Lung (tissue), 12 donors: ENCODE results near the gene PHACTR1. TPM values are rescaled to one million over a fixed set of nuclear protein-coding genes. Genes with fewer than 3 reads are reported as not detected.

Source experiments
- ATAC-seq: fragments of 200-7000 bp; cut with Tn5 transposase; one replicate; pipeline ENCODE4 v1.9.1; 2020; ENCODE audit warnings: moderate number of reproducible peaks; ENCODE audit not compliant: insufficient read depth, low FRiP score
- DNase-seq, 3 donors: peaks; one replicate each; pipeline ENCODE4 v3.0.0-alpha.2; 2013 to 2017
- H3K27ac ChIP-seq, 2 donors: one replicate each; pipeline ENCODE4 v1.5.1; 2013; ENCODE audit warnings: mild to moderate bottlenecking in 2 of 2, moderate library complexity in 2 of 2, control low read depth in 1 of 2, inconsistent platforms in 1 of 2, low read depth in 1 of 2, low read length in 1 of 2
- H3K27me3 ChIP-seq, 3 donors: one replicate each; pipeline ENCODE4 v1.5.1; 2013; ENCODE audit warnings: low read length in 2 of 3; ENCODE audit not compliant: control insufficient read depth in 3 of 3, insufficient read depth in 3 of 3
- H3K36me3 ChIP-seq, 4 donors: one replicate each; pipeline ENCODE4 v1.5.1; 2013; ENCODE audit warnings: low read length in 4 of 4, mild to moderate bottlenecking in 1 of 4, moderate library complexity in 1 of 4; ENCODE audit not compliant: control insufficient read depth in 4 of 4, insufficient read depth in 4 of 4
- H3K4me1 ChIP-seq, 5 donors: one replicate each; pipeline ENCODE4 v1.5.1; 2013; ENCODE audit warnings: low read length in 5 of 5, mild to moderate bottlenecking in 2 of 5, moderate library complexity in 1 of 5; ENCODE audit not compliant: control insufficient read depth in 5 of 5, insufficient read depth in 5 of 5
- H3K4me3 ChIP-seq: one replicate; pipeline ENCODE4 v1.5.1; 2013; ENCODE audit warnings: mild to moderate bottlenecking, control low read depth, moderate library complexity
- H3K9ac ChIP-seq, 2 donors: one replicate each; pipeline ENCODE4 v1.5.1; 2013; ENCODE audit warnings: low read length in 2 of 2, control low read depth in 1 of 2; ENCODE audit not compliant: insufficient read depth in 1 of 2
- H3K9me3 ChIP-seq, 4 donors: one replicate each; pipeline ENCODE4 v1.5.1; 2013; ENCODE audit warnings: low read length in 3 of 4, mild to moderate bottlenecking in 1 of 4, moderate library complexity in 1 of 4; ENCODE audit not compliant: control insufficient read depth in 4 of 4, insufficient read depth in 3 of 4
- CTCF ChIP-seq: IDR thresholded peaks from 2 replicates; pipeline ENCODE4 v1.5.1; 2012; ENCODE audit warnings: mild to moderate bottlenecking; ENCODE audit errors: control extremely low read depth, extremely low read depth
- WGBS, 2 donors: extraction: QIAGEN DNeasy Blood & Tissue Kit; methylation state at CpG; one replicate each; pipeline ENCODE4 v1.1.7; 2013; 5-methylcytosine and 5-hydroxymethylcytosine counted together
- polyA plus RNA-seq, 2 donors: library from polyadenylated mRNA; stranded (reverse); fragments of 200-250 nt; gene quantifications; one replicate each; pipeline ENCODE4 v1.2.1, GENCODE V29; 2013
- total RNA-seq, 2 donors: library from RNA; depleted of rRNA in 1 of 2; stranded (reverse); fragments of >200 nt in 1 of 2; gene quantifications; one replicate each; pipeline ENCODE4 v1.2.1, GENCODE V29; 2014 to 2021
- donor health status: control.
- donor health status: control.
- donor health status: Bipolar disorder and iron deficiency.
- donor health status: healthy.
- donor health status: DM: yes; HTN: yes; CAD: no.

The PHACTR1 gene
- total and polyA plus RNA-seq, 4 donors = 16.3 to 58.8 (median 41.9) TPM

GRCh38 chr6:13015379-13015681, 298.8 kb downstream of the PHACTR1 start:
- H3K36me3 ChIP-seq = no peaks in the 10 kb centered on the region
- TF ChIP-seq CTCF = no peak
- H3K4me1 ChIP-seq = peaks cover 0 to 21% (median 7%) of the 10 kb centered on the region in 5 donors
- H3K4me3 ChIP-seq = no peak overlapping the region
- 80 to 92% methylated on average over 3 of the region's 3 CpGs for WGBS, 2 donors
- no peaks in the 10 kb centered on the region for H3K9me3 ChIP-seq
- DNase-seq (no peak), ATAC-seq (no peak)
- H3K9ac ChIP-seq = no peak overlapping the region
- H3K27ac ChIP-seq = peak overlapping the region in 1 of 2 donors; percentile 81
- peaks cover 0 to 48% (median 26%) of the 10 kb centered on the region in 3 donors for H3K27me3 ChIP-seq

- Histone ChIP-seq H3K36me3 (no peaks in the 10 kb centered on the region), H3K27me3 (no peaks in the 10 kb centered on the region), H3K9me3 (no peaks in the 10 kb centered on the region), H3K27ac (no peak overlapping the region), H3K4me1 (peaks cover 0 to 16% (median 0%) of the 10 kb centered on the region in 5 donors), H3K4me3 (no peak overlapping the region), H3K9ac (no peak overlapping the region)
- no peak for TF ChIP-seq CTCF
- no peak for DNase-seq
- WGBS, 2 donors = 91 to 92% methylated on average over 2 of the region's 2 CpGs
- no peak for ATAC-seq
Observed at GRCh38 chr6:13024616-13025015, 308.0 kb downstream of the PHACTR1 start.

- H3K9ac ChIP-seq = no peak overlapping the region
- H3K4me1 ChIP-seq = peaks cover 0 to 20% (median 0%) of the 10 kb centered on the region in 5 donors
- 72 to 77% methylated on average over 5 of the region's 5 CpGs for WGBS, 2 donors
- TF ChIP-seq CTCF = no peak
- no peaks in the 10 kb centered on the region for H3K27me3 ChIP-seq
- peak overlapping the region in 1 of 2 donors; percentile 39 for H3K27ac ChIP-seq
- ATAC-seq (no peak), DNase-seq (no peak)
- no peak overlapping the region for H3K4me3 ChIP-seq
- no peaks in the 10 kb centered on the region for H3K9me3 ChIP-seq
- no peaks in the 10 kb centered on the region for H3K36me3 ChIP-seq
Observed at GRCh38 chr6:13025893-13026499, 309.4 kb downstream of the PHACTR1 start.

GRCh38 chr6:13026557-13026956, 310.0 kb downstream of the PHACTR1 start:
- no peaks in the 10 kb centered on the region for H3K9me3 ChIP-seq
- DNase-seq (no peak), ATAC-seq (no peak)
- no peaks in the 10 kb centered on the region for H3K27me3 ChIP-seq
- no peak for TF ChIP-seq CTCF
- no peaks in the 10 kb centered on the region for H3K36me3 ChIP-seq
- H3K4me1 ChIP-seq = peaks cover 0 to 20% (median 0%) of the 10 kb centered on the region in 5 donors
- no peak overlapping the region for H3K4me3 ChIP-seq
- WGBS, 2 donors = 54 to 63% methylated on average over 5 of the region's 5 CpGs
- H3K27ac ChIP-seq = peak overlapping the region in 1 of 2 donors; percentile 39
- H3K9ac ChIP-seq = no peak overlapping the region
